Pons (tissue), 1 donor: ENCODE measurements around the gene PSORS1C2.
A peak's percentile ranks its signal among the peaks of the same experiment; 100 is the strongest.
"Not testable (repeated sequence)": the region's sequence is repeated elsewhere in the genome, so short reads cannot be mapped to it uniquely, and the experiment has no call there.

Experiments used
- DNase-seq: peaks from one replicate; pipeline ENCODE4 v3.0.0-alpha.2; 2016; ENCODE audit warnings: low spot score

Gene PSORS1C2

DNA sequence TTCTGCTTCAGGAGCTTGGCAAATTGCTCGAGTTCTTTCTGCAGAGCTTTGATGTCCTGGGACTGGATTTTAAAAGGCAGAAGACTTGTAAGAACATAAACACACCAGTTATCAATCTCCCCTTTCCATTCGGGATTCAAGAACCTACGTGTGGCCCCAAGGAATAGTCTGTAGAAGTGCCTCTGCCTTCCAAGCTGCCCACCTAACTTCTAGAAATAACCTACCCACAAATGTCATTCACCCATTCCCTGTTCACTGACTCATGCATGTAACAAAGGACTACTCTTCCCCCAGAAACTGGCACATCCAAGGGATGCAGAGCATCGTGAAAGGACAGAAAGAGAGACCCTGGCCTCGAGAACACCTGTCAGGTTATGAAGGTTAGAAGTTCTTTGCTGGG, 27.1 kb upstream of the PSORS1C2 start:
- no peak for DNase-seq

DNA sequence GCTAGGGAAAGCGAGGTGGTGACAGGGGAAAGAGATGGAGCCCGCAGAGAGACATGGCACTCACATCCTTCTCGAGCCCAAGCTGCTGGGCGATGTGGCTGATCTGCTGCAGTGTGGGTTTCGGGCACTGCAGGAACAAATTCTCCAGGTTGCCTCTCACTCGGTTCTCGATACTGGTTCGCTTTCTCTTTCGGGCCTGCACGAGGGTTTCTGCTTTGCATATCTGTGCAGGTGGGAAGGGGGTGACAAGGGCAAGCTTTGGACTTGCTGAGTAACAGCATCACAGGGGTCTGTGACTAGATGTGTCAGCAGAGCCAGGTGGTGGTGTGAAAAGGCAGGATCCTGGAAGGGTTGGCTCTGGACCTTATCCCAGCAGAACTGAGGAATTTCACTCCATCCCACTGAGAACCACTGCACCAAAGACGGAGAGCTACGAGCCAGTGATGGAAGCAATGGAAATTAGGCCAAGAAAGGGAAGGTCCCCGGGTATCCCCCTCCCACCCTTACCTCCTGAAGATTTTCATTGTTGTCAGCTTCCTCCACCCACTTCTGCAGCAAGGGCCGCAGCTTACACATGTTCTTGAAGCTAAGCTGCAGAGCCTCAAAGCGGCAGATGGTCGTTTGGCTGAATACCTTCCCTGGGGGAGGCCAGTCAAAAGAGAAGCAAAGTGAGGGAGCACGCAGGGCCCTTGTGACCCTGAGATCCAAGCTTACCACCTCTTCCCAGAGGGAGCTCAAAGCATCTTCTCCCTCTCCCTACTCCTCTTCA, 26.4 kb upstream of the PSORS1C2 start:
- DNase-seq, result not testable (repeated sequence)

DNA sequence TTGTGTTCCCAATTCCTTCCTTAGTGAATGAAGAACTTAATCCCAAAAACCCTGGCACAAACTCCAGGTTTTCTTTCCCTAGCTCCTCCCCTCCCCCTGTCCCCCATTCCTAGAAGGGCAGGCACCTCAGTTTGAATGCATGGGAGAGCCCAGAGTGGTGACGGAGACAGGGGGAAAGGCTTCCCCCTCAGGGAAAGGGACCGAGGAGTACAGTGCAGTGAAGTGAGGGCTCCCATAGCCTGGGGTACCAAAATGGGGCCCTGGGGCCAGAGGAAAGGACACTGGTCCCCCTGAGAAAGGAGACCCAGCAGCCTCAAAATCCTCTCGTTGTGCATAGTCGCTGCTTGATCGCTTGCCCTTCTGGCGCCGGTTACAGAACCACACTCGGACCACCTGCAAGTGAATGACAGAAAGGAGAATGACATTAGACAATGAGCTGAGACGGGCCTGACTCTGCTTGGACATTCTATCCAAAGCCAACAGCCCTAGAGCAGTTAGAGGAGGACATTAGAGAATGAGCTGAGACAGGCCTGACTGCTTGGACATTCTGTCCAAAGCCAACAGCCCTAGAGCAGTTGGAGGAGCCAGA, 25.7 kb upstream of the PSORS1C2 start:
- DNase-seq, result not testable (repeated sequence)

DNA sequence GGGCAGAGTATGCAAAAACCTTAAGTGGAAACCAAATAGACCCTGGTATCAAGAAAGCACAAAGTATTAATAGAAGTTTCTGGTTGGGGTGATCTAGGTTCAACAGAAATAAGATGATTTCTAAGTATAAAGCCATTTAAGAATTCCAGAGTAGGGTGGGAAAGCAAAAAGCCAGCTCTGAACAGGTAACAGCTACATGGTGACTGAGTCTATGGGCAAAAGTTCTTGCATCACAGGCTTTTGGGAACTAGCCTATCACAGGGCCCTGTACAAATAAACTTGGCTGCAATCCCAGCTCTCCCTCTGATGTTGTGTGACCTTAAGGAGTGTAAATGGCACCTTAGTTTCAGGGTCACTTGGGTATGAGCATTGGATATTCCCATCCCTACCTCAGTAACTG, 25.1 kb upstream of the PSORS1C2 start:
- DNase-seq, result no peak

DNA sequence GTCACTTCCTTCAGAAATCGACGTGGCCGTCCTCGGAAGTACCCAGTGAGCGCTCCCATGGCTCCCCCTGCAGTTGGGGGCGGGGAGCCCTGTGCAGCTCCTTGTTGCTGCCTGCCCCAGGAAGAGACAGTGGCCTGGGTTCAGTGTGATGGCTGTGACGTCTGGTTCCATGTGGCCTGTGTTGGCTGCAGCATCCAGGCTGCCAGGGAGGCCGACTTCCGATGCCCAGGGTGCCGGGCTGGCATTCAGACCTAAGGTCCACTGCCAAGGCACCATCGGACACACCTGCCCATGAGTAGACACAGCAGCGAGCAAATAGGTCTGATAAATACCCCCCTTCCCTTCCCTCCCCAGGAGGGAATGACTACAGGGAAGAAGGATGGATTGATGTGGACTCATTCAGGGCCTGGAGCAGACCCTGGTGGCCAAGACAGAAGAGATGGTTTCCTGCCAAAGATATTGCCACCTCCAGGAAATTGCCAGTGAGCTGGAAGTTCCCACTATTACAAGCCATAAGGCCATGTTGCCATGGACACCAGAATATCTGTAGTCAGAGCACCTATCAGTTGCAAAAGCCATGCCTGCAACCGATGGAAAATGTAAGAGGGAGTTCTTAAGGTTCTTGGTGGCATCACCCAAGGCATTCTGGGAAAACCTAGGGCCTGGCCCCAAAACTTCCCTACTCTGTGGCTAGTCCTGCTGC, 23.7 kb upstream of the PSORS1C2 start:
- no peak for DNase-seq

DNA sequence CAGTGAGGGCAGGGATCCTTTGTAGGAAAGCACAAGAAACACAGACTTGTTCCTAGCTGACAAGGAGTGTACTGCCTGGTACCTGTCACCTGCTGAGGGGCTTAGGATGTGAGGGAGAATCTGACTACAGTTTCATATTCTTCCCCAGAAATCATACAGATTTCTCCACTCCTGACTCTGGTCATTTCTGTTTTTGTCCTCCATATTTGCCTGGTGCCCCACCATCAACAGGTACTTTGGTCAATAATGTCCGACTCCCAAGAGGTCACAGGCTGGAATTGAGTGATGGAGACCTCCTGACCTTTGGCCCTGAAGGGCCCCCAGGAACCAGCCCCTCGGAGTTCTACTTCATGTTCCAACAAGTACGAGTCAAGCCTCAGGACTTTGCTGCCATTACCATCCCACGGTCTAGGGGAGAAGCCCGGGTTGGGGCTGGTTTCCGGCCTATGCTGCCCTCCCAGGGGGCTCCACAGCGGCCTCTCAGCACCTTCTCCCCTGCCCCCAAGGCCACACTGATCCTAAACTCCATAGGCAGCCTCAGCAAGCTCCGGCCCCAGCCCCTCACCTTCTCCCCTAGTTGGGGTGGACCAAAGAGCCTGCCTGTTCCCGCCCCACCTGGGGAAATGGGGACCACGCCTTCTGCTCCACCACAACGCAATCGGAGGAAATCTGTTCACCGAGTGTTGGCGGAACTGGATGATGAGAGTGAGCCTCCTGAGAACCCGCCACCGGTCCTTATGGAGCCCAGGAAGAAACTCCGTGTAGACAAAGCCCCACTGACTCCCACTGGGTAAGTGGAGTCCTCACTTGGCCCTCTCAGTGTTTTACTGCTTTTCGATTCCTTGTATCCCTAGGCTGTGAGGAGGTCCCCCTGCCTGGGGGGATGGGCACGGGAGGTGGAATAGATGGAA, 22.6 kb upstream of the PSORS1C2 start:
- DNase-seq, result no peak

DNA sequence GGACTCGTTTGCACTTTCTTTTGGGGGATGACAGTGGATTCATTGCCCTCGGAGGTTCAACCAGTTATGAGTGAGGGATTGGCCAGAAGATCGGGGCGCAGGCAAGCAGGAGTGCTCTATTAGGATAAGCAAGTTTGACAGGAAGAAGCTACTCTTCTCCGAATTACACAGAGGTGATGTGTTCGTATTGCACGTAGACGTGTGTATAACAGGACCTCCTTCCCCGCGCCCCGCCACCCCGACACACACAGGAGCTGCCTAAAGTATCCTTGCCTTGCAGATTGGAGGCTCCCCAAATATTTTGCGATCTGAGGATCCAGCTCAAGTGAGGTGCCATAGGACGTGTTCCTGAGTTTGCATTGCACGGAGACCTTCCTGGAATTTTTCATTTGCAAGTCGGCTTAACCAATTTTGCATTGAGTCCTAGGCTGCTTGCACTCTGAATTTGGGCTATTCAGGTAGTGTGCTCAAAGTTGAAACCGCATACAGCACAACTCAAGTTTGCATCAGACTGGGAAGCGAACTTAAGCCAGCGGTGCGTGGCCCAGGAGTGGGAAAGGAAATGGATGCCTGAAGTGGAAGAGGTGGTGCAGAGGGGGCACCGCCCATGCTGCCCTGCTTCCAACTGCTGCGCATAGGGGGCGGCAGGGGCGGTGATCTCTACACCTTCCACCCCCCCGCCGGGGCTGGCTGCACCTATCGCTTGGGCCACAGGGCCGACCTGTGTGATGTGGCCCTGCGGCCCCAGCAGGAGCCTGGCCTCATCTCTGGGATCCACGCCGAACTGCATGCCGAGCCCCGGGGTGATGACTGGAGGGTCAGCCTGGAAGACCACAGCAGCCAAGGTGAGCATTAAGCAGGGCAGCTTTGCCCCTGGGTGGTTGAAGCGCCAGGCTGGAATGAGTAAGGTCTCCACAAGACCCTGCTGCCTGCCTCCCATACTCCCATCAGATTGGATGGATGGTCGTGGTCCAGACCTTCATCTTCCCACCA, 20.3 kb upstream of the PSORS1C2 start:
- no peak for DNase-seq

DNA sequence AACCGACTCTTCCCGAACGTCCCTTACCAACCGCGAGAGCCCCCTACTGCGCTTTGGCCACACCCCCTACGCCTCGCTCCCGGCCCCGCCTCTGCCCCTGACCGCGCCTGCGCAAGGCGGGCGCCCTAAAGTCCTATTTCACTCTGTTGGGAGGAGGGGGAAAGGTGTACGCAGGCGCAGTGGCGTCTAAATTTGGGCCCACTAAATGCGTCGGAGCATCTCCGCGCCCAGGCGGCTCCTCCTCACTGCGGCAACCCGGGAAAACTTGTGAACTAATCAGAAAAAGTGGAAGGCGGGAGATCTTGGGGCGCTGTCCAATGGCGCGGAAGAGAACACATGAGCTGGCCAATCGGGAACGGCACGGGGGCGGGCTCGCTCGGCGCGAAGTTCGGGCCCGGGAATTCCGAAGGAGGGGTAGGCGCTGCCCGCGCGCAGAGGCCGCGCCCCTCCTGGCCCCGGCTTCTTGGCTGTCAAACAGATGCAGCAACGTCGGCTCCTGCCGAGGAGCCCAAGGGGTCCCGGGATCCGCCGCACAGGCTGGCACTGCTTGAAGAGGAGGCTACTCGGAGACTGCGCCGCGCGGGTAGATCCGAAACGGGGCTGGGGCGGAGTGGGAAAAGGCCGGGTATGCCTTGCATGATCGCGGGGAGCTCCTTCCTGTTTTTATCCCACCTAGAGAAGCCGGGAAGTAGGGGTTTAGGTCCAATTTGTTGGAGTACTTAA, 19.4 kb upstream of the PSORS1C2 start, which contains the start of gene TCF19:
Gene TCF19, plus strand, starts transcription at position 450 of the 723 bp plus-strand sequence. CDS start 881 bp downstream, outside the sequence.
- DNase-seq, result peak; percentile 98

DNA sequence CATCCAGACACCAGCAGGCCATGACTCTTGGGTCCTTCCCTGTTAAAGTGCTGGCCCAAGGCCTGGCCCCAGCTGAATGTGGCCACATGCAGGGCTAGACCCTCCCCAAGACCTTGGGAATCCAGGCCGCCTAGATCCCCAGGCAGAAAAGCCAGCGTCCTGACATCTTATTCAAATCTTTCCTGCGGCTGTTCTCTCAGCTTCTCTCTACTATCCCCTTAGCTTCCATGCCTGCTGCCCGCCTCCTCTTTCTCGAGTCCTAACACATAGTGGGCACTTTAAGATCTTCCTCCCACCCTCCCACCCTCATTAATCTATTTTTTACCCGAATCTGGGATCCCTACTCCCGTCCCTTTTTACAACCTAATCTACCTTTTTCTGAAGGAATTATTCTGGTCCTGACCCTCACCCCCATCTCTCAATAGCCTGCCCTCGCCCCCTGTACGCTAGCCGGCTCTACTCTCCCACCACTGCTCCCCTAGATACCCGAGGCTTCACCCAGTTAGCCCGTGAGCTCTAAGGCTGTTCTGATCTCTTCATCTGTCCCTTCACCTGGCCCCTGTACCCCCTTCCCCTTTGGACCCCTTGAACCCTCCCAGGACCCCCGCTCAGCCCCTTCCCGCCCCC, 18.8 kb upstream of the PSORS1C2 start, which contains the start of gene CCHCR1:
Gene CCHCR1, minus strand, starts transcription at position 290 of the 627 bp plus-strand sequence. Its CDS starts 202 bp downstream, at position 88.
- DNase-seq, result no peak

DNA sequence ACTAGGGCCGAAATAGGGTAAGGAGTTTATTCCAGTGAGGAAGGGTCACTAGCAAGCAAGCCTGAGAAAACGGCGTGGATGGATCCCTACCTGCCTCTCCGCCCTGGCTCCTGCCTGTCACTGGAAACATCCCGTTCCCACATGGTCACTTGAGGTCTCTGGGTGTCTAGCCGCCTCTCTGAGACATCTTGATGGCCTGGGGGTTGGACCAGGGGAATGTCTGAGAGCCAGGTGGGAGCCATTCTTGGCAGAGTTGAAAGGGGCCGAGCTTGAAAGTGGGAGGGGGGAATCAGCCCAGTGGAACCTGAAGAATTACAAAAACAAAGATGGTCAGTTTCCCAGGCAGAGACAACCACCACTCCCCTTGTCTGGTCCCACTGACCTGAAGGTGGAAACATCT, 17.8 kb upstream of the PSORS1C2 start:
- no peak for DNase-seq

DNA sequence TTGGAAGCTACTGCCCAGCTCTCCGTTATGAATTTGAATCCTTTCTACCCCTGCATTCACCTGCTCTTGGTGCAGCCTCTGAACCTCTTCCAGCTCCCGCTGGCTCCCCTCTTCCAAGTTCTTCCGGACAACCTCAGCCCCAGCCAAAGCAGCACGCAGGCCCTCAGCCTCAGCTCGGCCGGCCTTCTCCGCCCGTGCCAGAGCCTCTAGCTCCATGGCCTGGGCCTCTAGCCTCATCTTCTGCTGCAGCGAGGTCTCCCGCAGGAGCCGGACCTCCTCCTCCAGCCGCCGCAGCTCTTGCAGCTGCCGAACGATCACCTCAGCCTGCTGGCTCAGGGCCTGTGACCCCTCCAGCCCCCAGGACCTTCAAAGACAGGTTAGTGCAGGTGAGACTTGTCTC, 15.6 kb upstream of the PSORS1C2 start:
- DNase-seq, result no peak

DNA sequence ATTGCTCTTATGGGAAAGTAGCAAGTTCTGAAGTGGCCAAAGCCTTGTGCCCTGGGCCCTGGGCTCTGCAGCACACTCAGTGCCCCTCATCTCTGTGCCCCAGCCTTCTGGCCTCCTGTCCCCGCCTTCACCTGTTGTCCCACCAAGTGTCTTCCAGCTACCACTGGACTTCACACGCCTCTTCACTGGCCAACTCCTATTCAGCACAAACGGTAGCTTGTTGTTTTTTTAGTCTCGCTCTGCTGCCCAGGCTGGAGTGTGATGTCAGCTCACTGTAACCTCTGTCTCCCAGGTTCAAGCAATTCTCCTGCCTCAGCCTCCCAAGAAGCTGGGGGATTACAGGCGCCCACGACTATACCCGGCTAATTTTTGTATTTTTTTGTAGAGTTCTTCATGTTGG, 13.9 kb upstream of the PSORS1C2 start:
- no peak for DNase-seq

DNA sequence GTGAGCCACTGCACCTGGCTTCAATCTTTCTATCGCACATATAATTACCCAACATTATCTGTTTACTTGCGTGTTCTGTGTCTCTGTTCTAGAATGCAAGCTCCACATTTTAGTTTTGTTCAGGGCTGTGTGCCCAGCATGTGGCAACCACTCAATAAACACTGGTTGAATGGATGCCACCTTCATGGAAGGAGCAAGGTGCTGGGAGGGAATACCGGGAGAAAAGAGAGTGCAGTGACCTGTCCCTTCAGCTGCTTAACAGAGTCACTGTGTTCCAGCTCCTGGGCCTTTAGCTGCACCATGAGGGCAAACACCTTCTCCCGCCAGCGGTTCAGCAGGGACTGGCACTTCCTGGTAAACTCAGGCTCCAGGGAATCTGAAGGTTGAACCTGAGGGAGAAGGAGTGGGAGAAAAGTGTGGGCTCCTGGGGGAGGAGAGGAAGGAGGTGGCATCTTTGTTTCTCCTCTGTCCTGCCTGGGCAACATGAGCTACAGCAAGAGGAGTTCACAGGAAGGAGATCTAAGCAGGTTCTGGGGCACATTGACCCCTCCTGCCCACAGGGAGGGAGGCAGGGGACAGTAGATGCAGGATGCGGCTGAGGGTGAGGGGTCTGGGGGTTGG, 11.1 kb upstream of the PSORS1C2 start:
- no peak for DNase-seq

DNA sequence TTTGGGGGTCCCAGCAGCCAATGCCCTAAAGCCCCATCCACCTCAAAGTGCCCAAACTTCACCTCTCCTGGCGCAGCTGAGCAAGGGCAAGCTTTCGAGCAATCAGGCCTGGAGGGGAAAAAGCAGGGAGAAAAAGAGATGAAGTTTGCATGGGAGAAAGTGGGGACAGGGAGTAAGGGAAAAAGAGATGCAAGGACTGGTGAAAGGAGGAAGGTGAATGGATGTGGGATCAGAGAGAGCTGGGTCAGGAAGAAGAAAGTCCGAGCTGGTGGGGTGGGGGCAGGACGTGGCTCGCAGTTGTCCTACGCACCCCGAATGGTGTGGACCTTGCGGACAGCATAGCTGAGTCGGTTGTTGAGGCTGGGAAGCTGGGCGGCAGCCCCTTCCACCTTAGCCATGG, 6.5 kb upstream of the PSORS1C2 start:
- DNase-seq, result no peak

DNA sequence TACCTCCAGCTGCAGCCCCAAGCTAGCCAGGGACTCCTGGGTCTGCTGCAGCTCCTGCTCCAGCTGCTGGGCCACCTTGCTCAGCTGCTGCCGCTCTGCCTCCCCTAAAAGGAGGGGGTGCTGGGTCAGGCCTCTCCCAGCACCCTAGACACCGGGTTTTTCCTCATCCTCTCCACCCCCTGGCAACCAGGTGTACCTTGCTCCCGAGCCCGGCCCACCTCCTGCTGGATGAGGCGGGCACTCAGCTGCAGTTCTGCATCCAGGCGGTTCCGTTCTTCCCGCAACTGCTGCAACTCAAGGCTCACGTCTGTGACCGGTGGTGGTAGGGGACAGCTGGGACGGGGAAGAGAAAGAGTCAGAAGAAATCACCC, 6.1 kb upstream of the PSORS1C2 start:
- DNase-seq, result no peak

DNA sequence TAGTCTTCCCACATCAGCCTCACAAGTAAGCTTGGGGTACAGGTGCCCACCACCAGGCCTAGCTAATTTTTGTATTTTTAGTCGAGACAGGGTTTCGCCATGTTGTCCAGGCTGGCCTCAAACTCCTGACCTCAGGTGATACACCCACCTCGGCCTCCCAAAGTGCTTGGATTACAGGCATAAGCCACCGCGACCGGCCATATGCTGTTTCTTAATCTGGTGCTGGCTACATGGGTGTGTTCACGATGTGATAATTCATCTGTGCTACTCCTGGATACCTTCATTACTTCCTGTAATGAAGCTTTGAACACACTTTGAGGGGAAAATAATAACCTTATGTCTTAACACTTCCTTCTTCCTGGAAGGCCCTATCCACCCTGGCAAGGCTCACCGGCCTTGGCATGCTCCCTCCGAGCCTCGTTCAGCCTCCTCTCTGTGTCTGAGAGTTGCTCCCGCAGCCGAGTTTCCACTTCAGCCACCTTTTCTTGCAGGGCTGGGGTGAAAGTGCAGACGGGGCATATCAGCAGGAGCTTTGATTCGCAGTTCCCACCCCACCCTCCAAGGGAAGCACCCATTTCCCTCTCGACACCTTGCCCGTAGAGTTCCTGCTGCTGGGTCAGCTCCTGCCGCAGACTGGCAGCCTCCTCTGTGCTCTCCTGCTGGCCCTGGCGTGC, 5.6 kb upstream of the PSORS1C2 start:
- DNase-seq, result no peak

DNA sequence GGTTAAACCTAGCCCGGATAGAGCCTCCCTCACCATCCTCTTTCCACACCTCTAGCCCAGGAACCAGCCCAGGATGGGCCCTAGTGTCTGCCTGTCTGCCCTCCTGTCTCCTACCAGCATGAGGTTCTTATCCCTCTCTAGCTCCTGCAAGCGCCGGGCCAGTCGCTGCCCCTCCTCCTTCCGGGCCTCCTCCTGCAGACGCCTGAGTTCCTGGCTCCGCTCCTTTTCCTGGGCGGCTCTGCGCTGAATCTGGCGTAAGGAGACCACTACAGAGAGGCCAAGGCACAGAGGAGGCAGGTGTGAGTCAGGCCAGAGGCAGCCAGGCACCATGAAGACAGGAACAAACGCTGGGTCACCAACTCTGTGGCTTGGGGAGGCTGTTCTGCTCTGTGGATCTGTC, 4.3 kb upstream of the PSORS1C2 start:
- no peak for DNase-seq

DNA sequence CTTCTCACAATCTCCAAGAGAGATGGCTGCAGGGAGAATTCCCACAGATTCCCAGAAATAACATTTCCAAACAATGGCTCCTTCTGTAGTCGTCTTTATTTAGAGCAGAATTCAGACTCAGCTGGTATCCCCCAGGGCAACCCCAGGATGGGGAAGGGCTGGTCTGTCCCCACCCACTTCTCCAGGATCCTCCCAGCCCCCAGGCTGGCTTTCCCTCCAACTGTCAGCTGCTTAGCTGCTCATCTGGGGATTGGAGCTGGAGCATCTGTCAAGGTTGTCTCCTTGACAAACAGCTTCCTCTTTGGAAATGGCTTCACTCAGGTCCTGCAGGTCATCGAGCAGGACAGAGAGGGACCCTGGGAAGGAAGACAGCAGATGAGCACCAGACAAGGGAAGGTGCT, 3.5 kb upstream of the PSORS1C2 start:
- DNase-seq, result no peak

DNA sequence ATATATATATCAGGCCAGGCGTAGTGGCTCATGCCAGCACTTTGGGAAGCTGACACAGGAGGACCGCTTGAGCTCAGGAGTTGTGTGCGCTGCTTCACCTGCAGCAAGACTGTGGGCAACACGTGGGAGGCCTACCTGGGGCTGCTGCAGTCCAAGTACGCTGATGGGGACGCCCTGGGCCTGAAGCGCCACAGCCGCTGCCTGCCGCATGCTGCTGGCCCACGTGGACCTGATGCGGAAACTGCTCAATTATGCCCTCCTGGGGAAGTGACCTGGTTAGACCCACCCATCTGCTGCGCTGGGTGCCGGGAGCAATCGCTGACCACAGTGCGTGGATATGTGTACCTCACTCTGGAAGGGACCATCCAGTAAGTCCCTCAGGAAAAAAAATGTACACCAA, 1.8 kb upstream of the PSORS1C2 start:
- no peak for DNase-seq
